Middle frontal gyrus (tissue), 1 donor: ENCODE data around the gene TTC7B.

Source experiments
- DNase-seq: peaks from one replicate; pipeline ENCODE4 v3.0.0-alpha.2; 2015; ENCODE audit warnings: low spot score; ENCODE audit errors: extremely low spot score

The TTC7B gene

DNA sequence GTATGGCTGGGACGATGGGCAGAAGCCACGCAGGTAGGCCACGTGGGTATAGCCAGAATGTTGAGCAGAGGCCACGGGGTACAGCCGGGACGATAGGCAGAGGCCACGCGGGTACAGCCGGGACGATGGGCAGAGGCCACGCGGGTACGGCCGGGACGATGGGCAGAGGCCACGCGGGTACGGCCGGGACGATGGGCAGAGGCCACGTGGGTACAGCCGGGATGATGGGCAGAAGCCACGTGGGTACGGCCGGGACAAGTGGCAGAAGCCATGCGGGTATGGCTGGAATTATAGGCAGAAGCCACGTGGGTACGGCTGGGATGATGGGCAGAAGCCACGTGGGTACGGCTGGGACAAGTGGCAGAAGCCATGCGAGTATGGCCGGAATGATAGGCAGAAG lies 195.0 kb downstream of the TTC7B start:
- DNase-seq: no peak

DNA sequence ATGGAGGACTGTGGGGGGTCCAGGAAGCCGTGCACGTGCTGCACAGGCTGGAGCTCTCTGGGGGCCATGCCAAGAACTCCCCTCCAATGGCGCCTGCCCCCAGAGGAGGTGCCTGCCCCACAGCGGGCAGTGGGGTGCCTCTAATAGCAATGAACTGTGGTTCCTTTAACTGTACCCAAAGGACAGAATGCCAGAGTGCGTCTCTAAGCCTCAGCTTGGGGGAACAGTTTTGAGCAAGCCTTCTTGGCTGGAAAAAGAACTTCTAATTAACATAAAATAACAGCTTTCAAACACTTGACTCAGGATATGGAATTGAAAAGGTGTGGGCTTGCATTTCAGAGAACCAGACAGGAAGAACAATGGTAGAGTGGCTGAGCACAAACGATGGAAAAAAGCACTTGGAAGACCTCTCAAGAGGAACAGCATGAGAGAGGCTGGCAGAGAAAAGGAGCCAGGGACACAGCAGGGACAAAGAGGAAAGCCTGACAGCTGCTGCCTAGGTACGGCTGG lies 195.6 kb downstream of the TTC7B start:
- DNase-seq: no peak

DNA sequence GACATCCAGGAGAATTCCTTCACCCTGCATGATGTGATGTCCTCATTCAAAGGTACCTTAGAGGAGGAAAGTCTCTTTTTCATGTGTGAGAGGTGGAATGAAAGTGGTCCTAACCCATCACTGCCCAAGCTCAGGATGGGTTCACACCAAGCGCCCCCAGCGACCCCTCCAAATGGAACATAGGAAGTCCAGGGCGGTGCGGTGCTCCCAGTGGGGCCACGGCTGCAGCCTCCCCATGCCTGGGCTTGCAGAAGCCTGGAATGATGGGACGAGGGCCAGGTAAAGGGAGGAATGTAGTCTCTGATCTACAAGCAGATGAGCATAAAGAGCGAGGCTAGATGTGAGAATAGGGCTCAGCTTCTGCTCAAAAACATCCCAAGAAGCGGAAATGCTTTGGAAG lies 196.3 kb downstream of the TTC7B start:
- no peak for DNase-seq

DNA sequence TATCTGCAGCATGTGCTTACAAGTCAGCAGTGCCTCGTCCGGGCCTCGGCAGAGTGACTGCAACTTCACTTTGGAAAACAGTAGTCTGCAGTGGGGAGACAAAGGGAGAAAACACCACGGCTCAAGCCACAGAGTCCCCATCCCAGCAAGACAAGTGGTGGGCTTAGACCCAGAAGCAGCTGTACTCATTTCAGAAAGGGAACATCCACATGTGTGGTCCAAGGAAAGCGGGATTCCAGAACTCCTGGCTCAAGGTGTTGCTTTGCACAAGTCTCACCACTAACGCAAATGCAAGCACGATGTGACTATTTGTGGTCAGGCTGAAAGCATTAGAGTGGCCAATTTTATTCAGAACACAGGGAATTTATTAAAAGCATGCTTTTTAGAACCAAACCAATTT lies 198.3 kb downstream of the TTC7B start:
- DNase-seq: no peak

DNA sequence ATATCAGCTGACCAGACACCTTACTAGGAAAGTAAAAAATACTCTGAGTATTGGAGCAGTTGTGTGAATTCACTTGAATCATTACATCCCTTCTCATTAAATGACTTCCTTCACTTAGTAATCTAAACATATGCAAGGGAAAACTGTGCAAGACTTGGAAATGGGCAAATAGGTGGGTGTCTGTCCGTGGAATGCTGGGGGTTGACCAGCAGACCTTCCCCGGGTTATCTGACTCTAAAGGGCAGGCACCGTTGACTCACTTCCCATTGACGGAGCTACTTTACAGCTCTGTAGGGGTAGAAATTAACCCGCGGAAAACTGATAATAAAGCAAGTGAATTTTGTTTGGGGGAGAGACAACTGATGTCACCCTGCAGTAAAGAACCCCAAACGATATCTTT lies 199.3 kb downstream of the TTC7B start:
- no peak for DNase-seq

DNA sequence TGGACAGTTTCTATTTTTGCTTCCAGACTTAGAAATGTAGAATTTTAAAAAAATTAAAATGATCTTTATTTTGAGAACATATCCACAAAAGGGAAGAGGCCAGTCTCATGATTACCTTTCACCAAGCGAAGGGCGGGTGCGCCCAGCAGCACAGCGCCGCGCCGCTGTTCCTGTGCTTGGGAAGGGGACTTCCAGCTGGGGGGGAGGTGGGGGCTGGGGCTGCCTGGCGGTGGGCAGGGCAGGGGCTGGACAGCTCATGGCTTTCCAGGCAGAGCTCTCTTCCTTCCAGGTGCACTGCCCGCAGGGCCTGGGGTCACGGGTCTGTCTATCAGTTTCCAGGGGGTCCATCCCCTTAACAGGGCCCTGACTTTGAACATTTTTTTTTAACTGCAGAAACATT lies 199.9 kb downstream of the TTC7B start:
- no peak for DNase-seq

DNA sequence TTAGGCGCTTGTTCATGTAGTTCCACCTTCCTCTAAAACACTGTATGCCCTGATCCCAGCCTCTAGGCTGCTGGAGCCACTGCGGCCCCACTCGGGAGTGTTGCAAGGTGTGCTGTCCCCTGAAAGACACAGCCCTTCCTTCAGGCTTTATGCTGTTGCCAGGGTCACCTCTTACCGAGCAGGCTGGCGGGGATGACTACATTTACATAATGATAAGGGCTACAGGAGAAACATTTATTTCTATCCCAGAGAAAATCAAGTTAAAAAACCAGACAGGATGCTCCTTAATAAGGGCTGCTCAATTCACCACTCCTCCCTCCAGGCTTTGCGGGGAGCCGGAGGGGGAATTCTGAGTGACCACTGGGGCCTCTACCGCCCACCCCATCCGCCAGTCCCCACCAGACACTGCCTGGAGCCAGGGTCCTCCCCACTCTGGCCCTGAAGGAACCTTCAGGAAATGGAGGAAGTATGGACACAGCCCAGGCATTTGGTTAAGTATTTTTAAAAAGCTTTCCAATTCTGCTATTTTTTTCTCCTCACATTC lies 200.6 kb downstream of the TTC7B start:
- DNase-seq: no peak

DNA sequence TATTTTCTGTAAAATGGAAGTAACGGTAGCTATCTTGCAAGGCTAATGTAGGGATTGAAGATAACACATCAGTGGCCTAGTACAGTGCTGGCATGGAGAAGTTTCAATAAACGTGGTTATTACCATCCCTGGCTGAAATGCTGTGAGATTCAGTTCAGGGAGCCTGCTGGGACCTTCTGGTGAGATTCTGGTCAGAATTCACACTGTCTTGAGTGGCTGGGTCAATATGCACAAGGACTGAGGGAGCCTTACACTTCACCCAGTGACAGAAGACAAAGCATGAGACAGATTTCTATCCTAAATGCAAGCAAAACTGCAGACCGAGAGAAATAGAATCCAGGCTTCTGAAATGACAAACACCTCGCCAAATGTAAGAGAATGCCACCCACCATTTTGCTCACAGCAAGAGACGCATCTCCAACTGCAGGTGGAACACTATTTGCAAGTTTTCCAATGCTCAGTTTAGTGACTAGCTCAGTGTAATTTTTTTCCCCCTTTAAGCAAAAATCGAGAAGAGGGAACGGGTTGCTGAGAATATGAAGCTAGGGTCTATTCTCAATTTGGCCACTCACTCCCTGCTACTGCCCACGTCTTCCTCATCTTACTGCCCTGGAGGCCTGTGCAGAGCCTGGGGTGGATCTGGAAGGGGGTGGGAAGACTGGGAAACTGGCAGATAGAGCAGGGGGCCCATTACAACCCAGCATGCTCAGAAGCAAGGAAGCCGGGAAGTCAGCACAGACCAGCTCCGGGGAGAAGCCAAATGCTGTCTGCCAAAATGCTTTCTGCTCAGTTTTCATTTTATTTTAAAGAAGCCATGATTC lies 201.3 kb downstream of the TTC7B start:
- no peak for DNase-seq

DNA sequence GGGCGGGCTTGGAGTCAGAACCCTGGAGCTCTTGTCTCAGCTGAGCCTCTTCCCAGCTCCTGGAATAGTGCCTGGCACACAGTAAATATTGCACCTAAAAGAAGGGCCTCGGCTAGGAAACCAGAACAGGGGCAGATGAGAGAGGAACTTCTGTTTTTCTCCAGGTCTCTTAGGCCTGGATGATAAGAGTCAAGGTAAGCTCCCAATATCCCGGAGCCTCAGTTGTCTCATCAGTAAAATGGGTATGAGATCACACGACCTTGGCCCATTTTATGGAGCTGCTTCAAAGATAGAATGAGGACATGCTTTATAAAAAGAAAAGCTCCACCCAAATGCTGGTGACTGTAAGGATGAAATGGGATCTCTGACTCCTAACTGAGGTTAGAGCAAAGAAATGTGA lies 202.2 kb downstream of the TTC7B start:
- no peak for DNase-seq

DNA sequence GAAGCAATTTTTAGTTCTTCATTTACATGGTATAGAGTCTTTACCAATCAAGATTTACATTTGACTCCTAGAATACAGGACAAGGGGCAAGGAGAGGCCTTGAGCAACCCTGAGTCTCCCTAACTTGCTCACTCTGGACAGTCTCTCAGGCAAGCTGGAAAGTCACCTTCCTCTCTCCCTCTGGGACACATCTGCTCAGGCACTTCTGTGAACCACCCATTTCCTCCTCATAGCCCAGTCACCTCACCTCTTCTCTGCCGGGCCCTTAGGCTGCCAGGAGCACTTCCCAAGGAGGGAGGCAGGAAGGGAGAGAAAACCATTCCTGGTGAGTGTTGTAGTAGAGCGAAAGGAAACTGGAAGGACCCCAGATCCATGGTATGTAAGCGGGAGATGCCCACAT lies 202.8 kb downstream of the TTC7B start:
- DNase-seq: no peak

DNA sequence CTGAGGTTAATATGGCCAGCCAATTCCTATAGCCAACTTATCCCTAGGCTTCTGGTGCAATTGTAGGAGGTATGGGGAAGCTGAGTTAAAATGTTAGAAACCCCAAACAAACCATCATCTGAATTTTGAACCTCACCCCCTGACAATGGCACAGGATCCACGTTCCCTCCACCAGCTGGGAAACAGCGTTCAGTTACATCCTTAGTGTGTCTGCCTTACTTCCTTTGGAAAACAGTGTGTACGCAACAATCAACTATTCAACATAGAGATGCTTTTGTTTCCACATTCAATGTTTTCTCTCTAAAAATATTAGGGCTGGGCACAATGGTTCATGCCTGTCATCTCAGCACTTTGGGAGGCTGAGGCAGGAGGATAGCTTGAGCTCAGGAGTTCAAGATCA lies 203.4 kb downstream of the TTC7B start:
- DNase-seq: no peak

DNA sequence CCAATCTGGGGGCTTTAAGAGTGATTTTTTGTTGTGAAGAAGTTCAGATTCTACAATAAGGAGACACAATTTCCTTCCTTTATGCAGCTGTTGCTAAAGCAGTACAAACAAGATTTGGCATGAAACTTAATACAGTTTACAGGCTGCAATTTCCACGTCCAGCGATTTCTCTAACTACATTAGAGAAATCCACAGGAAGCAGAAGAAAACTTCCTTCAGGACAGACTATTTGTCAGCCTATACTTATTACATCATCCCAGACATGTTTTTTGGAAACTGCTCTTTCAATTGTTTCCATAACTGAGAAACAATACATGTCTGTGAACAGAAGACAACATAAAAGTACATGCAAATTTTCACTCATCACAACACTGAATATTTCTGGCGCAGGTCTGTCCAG lies 204.3 kb downstream of the TTC7B start:
- no peak for DNase-seq

DNA sequence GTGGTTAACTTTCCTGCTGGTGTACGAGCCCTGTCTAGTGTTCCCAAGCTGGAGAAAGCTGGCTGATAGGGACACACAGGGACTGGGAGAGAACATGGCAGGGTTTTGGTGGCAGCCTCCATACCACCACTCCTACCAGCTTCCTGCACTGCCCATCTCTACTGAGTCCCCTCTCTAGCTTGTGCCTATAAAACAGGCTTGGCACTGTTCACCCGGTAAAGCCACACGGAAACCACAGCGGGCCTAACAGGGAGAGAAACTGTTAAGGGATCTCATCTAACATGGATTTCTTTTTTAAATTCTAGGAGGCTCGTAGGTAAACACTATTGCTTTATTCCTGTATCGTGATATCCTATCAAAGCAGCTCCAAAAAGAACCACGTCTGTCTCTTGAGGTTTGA lies 204.7 kb downstream of the TTC7B start:
- DNase-seq: no peak

DNA sequence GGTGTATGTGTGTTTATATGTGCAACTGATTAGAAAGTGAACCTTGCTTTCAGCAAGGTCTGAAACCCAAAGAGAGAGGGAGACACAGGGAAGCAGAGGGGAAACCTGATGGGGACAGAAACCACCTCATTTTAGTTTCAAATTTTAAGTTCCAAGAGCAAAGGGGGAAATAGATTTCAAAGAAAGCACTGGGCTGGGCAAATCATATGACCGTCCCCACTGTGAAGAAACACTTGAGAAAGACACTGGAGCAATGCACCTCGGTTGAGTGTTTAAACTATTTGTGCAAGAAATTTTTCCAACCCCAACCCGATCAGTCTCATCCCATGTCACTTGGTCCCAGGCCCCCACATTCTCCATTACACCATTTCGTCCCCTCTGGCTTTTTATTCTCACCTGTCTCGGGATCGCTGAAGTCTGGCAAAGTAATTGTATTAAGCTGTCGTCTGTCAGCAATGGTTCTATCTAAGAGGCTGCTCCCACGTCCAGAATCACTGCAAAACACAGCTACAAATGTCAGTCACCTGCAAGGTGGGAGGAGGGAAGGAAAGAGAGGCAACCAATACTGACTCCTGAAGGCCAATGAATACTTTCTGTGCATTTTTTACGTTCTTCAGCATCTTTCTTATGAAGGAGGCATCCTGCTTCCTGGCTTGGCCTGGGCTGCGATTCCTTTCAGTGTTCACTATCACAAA lies 205.7 kb downstream of the TTC7B start:
- DNase-seq: no peak

DNA sequence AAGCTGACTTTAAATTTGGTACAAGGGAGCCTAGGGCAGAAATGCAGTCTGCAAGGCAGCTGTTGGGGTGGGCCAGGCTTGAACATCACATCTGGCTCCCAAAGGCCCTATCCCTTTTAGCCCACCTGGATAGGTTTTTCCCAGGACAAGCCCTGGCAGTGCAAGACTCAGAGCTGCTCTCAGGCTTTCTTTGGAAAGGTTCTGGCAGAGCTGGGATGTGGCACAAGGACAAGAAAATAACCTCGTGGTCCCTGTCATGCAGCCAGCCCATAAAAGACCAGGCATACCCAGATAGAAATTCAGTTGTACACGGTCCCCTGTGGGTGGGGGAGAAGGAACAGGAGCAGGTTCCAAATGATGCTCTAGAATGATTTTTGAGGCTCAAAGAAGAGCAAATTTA lies 206.9 kb downstream of the TTC7B start:
- no peak for DNase-seq

DNA sequence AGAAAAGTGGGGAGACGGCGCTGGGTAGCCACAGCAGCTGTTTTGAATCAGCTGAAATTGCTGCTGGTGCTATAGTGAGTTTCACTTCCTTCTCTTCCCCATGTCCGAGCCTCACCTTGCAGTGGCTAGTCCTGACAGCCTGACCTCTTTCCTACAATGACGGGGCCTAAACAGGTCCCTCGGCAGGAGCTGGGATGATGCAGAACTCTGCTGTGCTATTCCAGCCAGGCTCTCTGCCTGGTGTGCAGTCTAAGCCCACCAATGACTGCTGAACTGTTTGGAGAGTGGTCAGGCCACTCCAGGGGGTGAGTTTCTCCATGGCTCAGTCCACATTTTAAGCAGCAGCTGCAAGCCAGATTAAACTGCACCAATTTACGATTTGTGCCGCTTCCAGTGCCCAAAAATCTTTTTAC lies 207.3 kb downstream of the TTC7B start:
- no peak for DNase-seq

DNA sequence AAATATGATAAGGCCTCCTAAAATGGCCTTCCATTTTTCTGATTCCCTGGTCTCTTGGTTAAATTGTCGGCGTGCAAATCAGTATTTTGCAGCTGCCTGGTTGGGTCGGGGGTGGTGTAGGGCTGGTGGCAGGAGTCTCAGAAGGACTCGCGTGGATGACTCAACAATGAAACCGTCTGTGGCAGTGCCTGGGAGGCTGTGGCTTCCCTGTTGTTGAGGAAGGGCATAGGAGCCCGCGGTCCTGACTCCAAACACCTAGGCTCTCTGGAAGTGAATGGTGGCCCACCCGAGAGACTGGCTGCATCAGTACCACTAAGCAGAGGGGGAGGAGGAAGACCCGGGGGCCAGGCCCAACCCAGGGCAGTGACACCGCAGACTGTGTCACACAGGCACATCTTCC lies 207.9 kb downstream of the TTC7B start:
- no peak for DNase-seq

DNA sequence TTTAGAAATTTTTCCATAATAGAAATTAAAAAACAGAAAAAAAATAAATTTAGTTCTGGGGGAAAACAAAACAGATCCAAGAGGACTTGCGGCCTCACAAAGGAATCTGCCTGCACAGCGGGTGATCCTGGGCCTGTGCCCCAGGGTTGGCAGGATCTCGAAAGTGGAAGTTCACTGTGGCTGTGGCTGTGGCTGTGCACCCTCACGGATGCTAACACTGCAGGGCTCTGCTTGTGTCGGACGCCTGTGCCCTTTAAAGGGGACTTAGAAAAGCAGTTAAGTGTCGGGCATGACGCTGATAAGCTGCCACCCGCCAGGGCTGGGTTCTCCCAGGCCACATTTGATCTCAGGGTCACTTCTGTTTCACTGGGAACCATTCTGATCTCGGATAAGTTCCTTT lies 209.1 kb downstream of the TTC7B start:
- no peak for DNase-seq

DNA sequence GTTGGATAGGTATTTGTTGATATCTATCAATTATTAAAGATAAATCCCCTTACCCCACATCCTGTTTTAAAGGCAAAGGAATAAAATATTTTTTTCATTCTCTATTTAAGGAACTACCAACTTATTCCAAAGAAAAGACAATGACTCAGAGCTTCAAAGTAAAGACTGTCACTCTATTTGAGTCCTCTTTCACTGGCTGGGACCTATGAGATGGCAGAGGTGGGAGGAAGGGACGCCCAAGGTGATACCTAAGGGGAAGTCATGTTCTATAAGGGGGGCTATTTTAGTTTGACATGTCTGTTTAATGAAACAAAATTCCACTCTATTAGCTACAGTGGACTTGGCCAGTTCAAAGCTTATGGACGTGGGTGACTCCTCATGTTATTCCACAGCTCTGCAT lies 209.8 kb downstream of the TTC7B start:
- DNase-seq: no peak

DNA sequence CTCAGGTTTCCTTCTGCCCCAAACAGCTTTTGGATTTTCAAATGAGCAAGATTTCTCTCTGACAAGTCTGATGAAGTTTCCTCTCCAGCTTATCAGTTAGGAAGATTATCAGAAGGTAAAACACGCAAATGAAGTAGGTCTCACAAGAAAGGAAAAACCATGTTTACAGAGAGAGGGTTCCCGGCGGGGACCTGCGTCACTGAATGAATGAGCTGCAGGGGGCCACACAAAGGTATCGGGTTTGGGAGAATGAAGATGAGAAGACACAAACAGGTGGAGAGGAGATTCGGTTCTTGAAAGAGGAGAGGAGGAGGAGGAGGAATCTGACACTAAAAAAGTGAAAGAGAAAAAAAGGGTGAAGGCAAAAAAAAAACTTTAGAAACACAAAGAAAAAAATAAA lies 210.8 kb downstream of the TTC7B start:
- DNase-seq: no peak

DNA sequence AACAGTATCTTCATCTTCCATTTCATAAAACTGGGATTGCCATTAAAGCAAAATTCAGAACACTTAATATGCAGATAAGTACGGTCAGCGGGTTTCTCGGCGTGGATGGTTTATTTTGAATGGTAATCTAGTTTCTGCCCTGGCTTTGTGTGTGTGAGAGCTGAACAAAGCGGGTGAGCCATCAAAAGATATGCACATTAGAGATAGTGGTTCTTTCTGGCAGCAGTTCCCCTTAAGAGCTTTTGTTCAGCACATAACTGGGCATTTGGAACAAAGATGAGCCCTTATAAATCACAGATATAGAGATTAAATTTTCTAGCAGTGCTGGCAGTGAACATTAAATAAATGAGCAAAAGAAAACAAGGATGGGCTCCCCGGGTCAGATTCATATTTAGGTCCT lies 211.9 kb downstream of the TTC7B start:
- DNase-seq: no peak

DNA sequence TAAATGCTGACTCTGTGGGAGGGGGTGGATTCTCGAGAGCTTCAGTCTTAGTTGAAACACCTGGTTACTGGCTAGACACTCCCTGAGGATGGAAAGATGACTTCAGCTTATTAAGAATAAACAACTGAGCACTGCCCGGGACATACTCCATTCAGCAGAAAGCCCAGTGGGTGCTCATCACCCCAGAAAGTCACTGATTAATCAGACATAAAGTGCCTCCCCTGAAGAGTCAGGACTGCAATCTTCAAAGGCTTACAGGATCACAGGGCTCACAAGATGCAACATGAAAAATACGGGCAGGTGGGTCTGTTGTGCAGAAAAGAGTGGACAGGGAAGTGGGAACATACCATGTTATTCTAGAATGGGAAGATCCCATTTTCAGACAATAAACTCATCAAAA lies 212.4 kb downstream of the TTC7B start:
- no peak for DNase-seq

DNA sequence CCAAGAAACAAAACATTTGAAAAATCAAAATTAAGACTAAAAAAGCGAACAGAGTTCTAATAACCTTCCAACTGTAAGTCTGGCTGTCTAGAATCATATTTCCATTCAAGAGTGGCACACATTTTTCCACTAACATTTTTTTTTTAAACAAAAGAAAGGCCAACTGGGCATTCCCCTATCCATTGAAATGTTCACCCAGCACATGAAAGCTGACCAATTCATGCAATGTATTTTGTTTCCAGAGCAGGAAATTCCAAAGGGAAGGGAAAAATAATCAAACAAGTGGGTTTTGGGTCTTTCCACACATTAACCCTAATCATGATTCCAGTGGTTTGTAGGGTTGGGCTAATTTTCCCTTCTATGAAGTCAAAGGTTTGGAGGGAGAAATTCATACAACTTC lies 212.9 kb downstream of the TTC7B start:
- DNase-seq: no peak
